ENCODE results near the gene PCLAF. TPM values are rescaled to one million over a fixed set of nuclear protein-coding genes. Genes with fewer than 3 reads are reported as not detected.

The PCLAF gene
- total RNA-seq, 1 donor from 2014 or later, result 7.0 TPM

DNA sequence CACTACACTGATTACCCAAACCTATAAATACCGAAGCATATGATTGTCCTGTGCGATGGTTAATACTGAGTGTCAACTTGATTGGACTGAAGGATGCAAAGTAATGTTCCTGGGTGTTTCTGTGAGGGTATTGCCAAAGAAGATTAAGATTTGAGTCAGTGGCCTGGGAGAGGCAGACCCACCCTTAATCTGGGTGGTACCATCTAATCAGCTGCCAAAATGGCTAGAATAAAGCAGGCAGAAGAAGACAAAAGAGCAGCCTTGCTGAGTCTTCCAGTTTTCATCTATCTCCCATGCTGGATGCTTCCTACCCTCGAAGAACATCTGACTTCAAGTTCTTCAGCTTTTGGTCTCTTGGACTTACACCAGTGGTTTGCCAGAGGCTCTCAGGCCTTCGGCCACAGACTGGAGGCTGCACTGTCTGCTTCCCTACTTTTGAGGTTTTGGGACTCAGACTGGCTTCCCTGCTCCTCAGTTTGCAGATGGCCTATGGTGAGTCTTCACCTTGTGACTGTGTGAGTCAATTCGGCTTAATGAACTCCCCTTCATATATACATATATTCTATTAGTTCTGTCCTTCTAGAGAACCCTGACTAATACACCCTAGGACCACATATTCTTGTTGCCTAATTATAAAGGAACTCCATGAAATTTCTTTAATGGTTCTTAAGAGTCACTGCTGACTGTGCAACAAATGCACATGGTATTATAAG, 56.9 kb downstream of the PCLAF start:
- Mint-ChIP-seq H3K27me3 (ENCODE audit: unreplicated experiment) (no peaks in the 10 kb centered on the region), H3K36me3 (ENCODE audit: low read depth, unreplicated experiment) (no peaks in the 10 kb centered on the region), H3K4me3 (ENCODE audit: unreplicated experiment) (no peak overlapping the region), H3K27ac (ENCODE audit: unreplicated experiment) (no peak overlapping the region), H3K4me1 (ENCODE audit: unreplicated experiment) (no peaks in the 10 kb centered on the region), H3K9me3 (ENCODE audit: unreplicated experiment) (no peaks in the 10 kb centered on the region)
- no peak for DNase-seq (ENCODE audit: low spot score)
- TF ChIP-seq CTCF (IDR thresholded peaks at IDR 0.05; ENCODE audit: unreplicated experiment), result no peak

- Mint-ChIP-seq H3K9me3 (ENCODE audit: unreplicated experiment) (no peaks in the 10 kb centered on the region), H3K27ac (ENCODE audit: unreplicated experiment) (no peak overlapping the region), H3K27me3 (ENCODE audit: unreplicated experiment) (no peaks in the 10 kb centered on the region), H3K4me1 (ENCODE audit: unreplicated experiment) (peaks cover 2% of the 10 kb centered on the region), H3K4me3 (ENCODE audit: unreplicated experiment) (no peak overlapping the region), H3K36me3 (ENCODE audit: low read depth, unreplicated experiment) (no peaks in the 10 kb centered on the region)
- no peak for DNase-seq (ENCODE audit: low spot score)
- no peak for TF ChIP-seq CTCF (IDR thresholded peaks at IDR 0.05; ENCODE audit: unreplicated experiment)
These were observed 66.0 kb downstream of the PCLAF start for GRCh38 chr15:64315216-64315615.

DNA sequence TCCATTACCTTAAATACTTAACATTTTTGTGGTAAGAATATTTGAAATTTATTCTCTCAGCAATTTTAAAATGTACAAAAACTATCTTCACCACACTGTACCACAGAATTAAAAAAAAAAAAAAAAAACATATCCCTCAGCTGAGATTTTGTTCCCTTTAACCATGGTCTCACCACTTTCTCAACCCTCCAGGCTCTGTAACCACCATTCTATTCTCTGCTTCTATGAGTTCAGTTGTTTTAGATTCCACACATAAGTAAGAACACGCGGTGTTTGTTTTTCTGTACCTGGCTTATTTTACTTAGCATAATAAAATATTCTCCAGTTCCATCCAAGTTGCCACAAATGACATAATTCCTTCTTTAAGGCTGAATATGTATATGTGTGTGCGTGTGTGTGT, 66.8 kb downstream of the PCLAF start:
- peaks cover 6% of the 10 kb centered on the region for H3K4me1 Mint-ChIP-seq (ENCODE audit: unreplicated experiment)
- H3K27me3 Mint-ChIP-seq (ENCODE audit: unreplicated experiment), result no peaks in the 10 kb centered on the region
- H3K9me3 Mint-ChIP-seq (ENCODE audit: unreplicated experiment), result no peaks in the 10 kb centered on the region
- no peaks in the 10 kb centered on the region for H3K36me3 Mint-ChIP-seq (ENCODE audit: low read depth, unreplicated experiment)
- H3K27ac Mint-ChIP-seq (ENCODE audit: unreplicated experiment), result no peak overlapping the region
- DNase-seq (ENCODE audit: low spot score), result no peak
- no peak for TF ChIP-seq CTCF (IDR thresholded peaks at IDR 0.05; ENCODE audit: unreplicated experiment)
- no peak overlapping the region for H3K4me3 Mint-ChIP-seq (ENCODE audit: unreplicated experiment)

Other genes starting within 250 kb of the PCLAF start
- 0.41 TPM for gene SNX22, start 229.7 kb downstream of the PCLAF start, total RNA-seq (ENCODE audit: unreplicated experiment)
- gene PPIB, start 218.4 kb downstream of the PCLAF start, total RNA-seq (ENCODE audit: unreplicated experiment), result 589 TPM
- gene CSNK1G1, start 25.3 kb downstream of the PCLAF start, total RNA-seq (ENCODE audit: unreplicated experiment), result 22.9 TPM
- 46.1 TPM for gene TRIP4, start 6.4 kb upstream of the PCLAF start, total RNA-seq (ENCODE audit: unreplicated experiment)
- 41.2 TPM for gene ZNF609, start 79.1 kb upstream of the PCLAF start, total RNA-seq (ENCODE audit: unreplicated experiment)

All from endothelial cell (in vitro differentiated cells).